GM19043 (cell line): ENCODE measurements around the gene ATOH8.

ENCODE experiments used
- ATAC-seq: cut with Tn5 transposase; IDR thresholded peaks from one replicate; pipeline ENCODE4 v1.9.1; 2021; ENCODE audit warnings: low read depth; ENCODE audit not compliant: unreplicated experiment

ATOH8 gene

GRCh38 chr2:85734942-85735608 is 18.7 kb upstream of the ATOH8 start:
- ATAC-seq: no peak

GRCh38 chr2:85735691-85736090 is 18.1 kb upstream of the ATOH8 start:
- no peak for ATAC-seq

- ATAC-seq: no peak
These were observed 17.1 kb upstream of the ATOH8 start for GRCh38 chr2:85736456-85737355.

- no peak for ATAC-seq
These were observed 16.3 kb upstream of the ATOH8 start for GRCh38 chr2:85737481-85737880.

- no peak for ATAC-seq
These were observed 15.8 kb upstream of the ATOH8 start for GRCh38 chr2:85737961-85738360.

GRCh38 chr2:85740193-85740592 is 13.6 kb upstream of the ATOH8 start:
- ATAC-seq: no peak

- ATAC-seq: no peak
These were observed 12.5 kb upstream of the ATOH8 start for GRCh38 chr2:85741211-85741832.

- ATAC-seq: no peak
These were observed 11.8 kb upstream of the ATOH8 start for GRCh38 chr2:85741833-85742455.

GRCh38 chr2:85743304-85743978 is 10.3 kb upstream of the ATOH8 start:
- ATAC-seq: no peak

- no peak for ATAC-seq
These were observed 9.7 kb upstream of the ATOH8 start for GRCh38 chr2:85744055-85744454.

GRCh38 chr2:85744741-85745601 is 8.8 kb upstream of the ATOH8 start:
- no peak for ATAC-seq

GRCh38 chr2:85745619-85746018 is 8.2 kb upstream of the ATOH8 start:
- no peak for ATAC-seq

- no peak for ATAC-seq
These were observed 7.3 kb upstream of the ATOH8 start for GRCh38 chr2:85746321-85747004.

GRCh38 chr2:85747441-85747840 is 6.3 kb upstream of the ATOH8 start:
- no peak for ATAC-seq

GRCh38 chr2:85748039-85748734 is 5.6 kb upstream of the ATOH8 start:
- ATAC-seq: peak; percentile 60

GRCh38 chr2:85748985-85749875 is 4.6 kb upstream of the ATOH8 start:
- no peak for ATAC-seq
